ENCODE measurements around the gene DOCK6. TPM values are rescaled to one million over a fixed set of nuclear protein-coding genes. Genes with fewer than 3 reads are reported as not detected.

DOCK6 gene
- total RNA-seq, 1 experiment from 2014 or later = 88.8 TPM

DNA sequence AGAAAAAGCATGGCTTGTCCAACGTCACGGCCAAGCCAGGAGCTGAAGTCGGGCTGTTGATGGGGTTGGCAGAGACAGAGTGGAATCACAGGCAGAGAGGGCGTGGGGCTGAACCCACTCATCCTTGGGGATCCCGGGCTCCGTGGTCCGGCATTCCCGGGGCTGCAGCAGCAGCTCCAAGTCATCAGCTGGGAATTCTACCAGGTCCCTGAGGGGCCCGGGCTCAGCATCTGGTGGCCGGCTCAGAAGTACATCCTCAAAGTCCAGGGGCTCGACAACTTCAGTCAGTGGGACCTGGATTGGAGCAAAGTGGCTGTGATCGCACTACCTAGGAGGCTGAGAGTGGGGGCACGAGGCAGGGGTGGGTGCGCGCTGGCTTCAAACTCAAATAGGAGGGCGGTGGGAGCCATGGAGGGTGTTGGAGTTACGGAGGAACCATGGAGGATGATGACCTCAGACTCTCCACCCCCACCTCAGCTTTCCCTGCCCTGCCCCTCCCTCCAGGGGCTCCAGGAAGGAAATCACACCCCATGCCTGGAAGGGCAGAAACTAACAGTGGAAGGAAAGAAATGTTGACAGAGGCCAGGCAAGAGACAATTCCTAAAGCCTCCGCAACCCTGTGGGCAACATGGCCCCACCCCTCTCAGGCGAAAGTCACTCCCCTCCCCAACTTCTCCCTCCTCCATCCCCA is 9.5 kb downstream of the DOCK6 start (continued):
- TF ChIP-seq FOXK1 (CRISPR knock-in tag; IDR thresholded peaks at IDR 0.05) (no peak), CREM (CRISPR knock-in tag; IDR thresholded peaks at IDR 0.05) (no peak), TP53 (CRISPR knock-in tag; IDR thresholded peaks at IDR 0.05) (no peak)

DNA sequence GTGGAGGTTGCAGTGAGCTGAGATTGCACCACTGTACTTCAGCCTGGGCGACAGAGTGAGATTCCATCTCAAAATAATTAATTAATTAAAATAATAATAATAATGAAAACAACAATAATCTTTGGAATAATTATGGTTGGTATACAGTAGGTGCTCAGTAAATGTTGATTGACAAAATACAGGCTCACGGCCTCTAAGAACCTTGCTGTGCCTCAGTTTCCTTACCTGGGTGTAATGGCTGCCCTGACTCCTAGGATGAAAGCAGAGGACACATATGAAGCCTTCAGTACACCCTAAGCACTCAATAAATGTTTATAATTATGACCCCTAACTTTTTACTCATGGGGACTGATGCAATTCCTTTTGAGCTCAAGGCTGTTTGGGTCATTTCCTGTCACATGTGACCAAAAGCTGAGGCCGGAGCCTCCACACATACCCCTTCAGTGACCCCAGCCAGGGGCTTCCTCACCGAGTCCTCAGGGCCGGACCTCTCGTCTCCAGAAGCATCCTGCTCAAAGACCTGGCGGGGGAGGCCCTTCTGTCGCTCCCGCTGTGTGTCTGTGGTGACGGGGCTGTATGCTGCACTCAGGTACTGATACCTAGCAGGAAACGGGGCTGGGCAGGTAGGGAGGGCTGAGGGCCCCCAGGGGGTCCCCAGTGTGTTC is 10.5 kb downstream of the DOCK6 start:
- TF ChIP-seq, protein P1, sequence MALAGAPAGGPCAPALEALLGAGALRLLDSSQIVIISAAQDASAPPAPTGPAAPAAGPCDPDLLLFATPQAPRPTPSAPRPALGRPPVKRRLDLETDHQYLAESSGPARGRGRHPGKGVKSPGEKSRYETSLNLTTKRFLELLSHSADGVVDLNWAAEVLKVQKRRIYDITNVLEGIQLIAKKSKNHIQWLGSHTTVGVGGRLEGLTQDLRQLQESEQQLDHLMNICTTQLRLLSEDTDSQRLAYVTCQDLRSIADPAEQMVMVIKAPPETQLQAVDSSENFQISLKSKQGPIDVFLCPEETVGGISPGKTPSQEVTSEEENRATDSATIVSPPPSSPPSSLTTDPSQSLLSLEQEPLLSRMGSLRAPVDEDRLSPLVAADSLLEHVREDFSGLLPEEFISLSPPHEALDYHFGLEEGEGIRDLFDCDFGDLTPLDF (CRISPR knock-in tag; IDR thresholded peaks at IDR 0.05) = no peak
- no peak for TF ChIP-seq ZNF396 (CRISPR knock-in tag; IDR thresholded peaks at IDR 0.05; ENCODE audit: borderline replicate concordance)
- no peak for TF ChIP-seq MAX (CRISPR knock-in tag; IDR thresholded peaks at IDR 0.05)
- TF ChIP-seq GRHL2 (CRISPR knock-in tag; IDR thresholded peaks at IDR 0.05; ENCODE audit: insufficient replicate concordance, severe bottlenecking) = no peak
- no peak for TF ChIP-seq ZNF317 (CRISPR knock-in tag; IDR thresholded peaks at IDR 0.05; ENCODE audit: borderline replicate concordance, low read depth)
- TF ChIP-seq, protein P2, sequence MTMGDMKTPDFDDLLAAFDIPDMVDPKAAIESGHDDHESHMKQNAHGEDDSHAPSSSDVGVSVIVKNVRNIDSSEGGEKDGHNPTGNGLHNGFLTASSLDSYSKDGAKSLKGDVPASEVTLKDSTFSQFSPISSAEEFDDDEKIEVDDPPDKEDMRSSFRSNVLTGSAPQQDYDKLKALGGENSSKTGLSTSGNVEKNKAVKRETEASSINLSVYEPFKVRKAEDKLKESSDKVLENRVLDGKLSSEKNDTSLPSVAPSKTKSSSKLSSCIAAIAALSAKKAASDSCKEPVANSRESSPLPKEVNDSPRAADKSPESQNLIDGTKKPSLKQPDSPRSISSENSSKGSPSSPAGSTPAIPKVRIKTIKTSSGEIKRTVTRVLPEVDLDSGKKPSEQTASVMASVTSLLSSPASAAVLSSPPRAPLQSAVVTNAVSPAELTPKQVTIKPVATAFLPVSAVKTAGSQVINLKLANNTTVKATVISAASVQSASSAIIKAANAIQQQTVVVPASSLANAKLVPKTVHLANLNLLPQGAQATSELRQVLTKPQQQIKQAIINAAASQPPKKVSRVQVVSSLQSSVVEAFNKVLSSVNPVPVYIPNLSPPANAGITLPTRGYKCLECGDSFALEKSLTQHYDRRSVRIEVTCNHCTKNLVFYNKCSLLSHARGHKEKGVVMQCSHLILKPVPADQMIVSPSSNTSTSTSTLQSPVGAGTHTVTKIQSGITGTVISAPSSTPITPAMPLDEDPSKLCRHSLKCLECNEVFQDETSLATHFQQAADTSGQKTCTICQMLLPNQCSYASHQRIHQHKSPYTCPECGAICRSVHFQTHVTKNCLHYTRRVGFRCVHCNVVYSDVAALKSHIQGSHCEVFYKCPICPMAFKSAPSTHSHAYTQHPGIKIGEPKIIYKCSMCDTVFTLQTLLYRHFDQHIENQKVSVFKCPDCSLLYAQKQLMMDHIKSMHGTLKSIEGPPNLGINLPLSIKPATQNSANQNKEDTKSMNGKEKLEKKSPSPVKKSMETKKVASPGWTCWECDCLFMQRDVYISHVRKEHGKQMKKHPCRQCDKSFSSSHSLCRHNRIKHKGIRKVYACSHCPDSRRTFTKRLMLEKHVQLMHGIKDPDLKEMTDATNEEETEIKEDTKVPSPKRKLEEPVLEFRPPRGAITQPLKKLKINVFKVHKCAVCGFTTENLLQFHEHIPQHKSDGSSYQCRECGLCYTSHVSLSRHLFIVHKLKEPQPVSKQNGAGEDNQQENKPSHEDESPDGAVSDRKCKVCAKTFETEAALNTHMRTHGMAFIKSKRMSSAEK (CRISPR knock-in tag; IDR thresholded peaks at IDR 0.05; ENCODE audit: borderline replicate concordance) = no peak
- TF ChIP-seq NR1H2 (CRISPR knock-in tag; IDR thresholded peaks at IDR 0.05) = no peak
- no peak for TF ChIP-seq CDX4 (CRISPR knock-in tag; IDR thresholded peaks at IDR 0.05; ENCODE audit: borderline replicate concordance)
- TF ChIP-seq ESRRA (CRISPR knock-in tag; IDR thresholded peaks at IDR 0.05; ENCODE audit: borderline replicate concordance) = no peak
- TF ChIP-seq GABPB1 (CRISPR knock-in tag; IDR thresholded peaks at IDR 0.05) = no peak
- TF ChIP-seq KAT7 (CRISPR knock-in tag; IDR thresholded peaks at IDR 0.05; ENCODE audit: borderline replicate concordance) = no peak
- no peaks in the 10 kb centered on the region for H3K9me3 Mint-ChIP-seq
- no peak overlapping the region for H3K4me3 Mint-ChIP-seq
- 0 out of 2 replicates have a peak, but pooled peaks cover 2% of the 10 kb centered on the region for H3K4me1 Mint-ChIP-seq
- CTCF ChIA-PET = interaction anchor here (0.5 to 1.0 kb wide), 2 partner anchors 11 to 212 kb away, joined by 3 read pairs; partner anchors contain the start of gene DOCK6
- peaks cover 17% of the 10 kb centered on the region for H3K36me3 Mint-ChIP-seq
- POLR2A ChIA-PET = no interaction called here
- H3K27ac Mint-ChIP-seq = no peak overlapping the region
- ATAC-seq (no peak), DNase-seq (ENCODE audit: low spot score) (no peak)
- no peaks in the 10 kb centered on the region for H3K27me3 Mint-ChIP-seq (ENCODE audit: low read depth)

- H3K4me1 Mint-ChIP-seq = 0 out of 2 replicates have a peak, but pooled peaks cover 2% of the 10 kb centered on the region
- DNase-seq (ENCODE audit: low spot score) (no peak), ATAC-seq (no peak)
- no peak overlapping the region for H3K27ac Mint-ChIP-seq
- H3K27me3 Mint-ChIP-seq (ENCODE audit: low read depth) = no peaks in the 10 kb centered on the region
- H3K36me3 Mint-ChIP-seq = peaks cover 23% of the 10 kb centered on the region
- ChIA-PET CTCF (no interaction called here), POLR2A (no interaction called here)
- no peak overlapping the region for H3K4me3 Mint-ChIP-seq
- no peaks in the 10 kb centered on the region for H3K9me3 Mint-ChIP-seq
- TF ChIP-seq CDX4 (CRISPR knock-in tag; IDR thresholded peaks at IDR 0.05; ENCODE audit: borderline replicate concordance) = no peak
- TF ChIP-seq USF2 (CRISPR knock-in tag; IDR thresholded peaks at IDR 0.05) = no peak
- TF ChIP-seq GTF2I (CRISPR knock-in tag; conservative IDR thresholded peaks at IDR 0.05) = no peak
- TF ChIP-seq ATF2 (CRISPR knock-in tag; IDR thresholded peaks at IDR 0.05; ENCODE audit: borderline replicate concordance, low read depth) = no peak
- TF ChIP-seq MXD4 (CRISPR knock-in tag; IDR thresholded peaks at IDR 0.05; ENCODE audit: borderline replicate concordance) = no peak
- no peak for TF ChIP-seq GABPB1 (CRISPR knock-in tag; IDR thresholded peaks at IDR 0.05)
- TF ChIP-seq, protein P3, sequence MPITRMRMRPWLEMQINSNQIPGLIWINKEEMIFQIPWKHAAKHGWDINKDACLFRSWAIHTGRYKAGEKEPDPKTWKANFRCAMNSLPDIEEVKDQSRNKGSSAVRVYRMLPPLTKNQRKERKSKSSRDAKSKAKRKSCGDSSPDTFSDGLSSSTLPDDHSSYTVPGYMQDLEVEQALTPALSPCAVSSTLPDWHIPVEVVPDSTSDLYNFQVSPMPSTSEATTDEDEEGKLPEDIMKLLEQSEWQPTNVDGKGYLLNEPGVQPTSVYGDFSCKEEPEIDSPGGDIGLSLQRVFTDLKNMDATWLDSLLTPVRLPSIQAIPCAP (CRISPR knock-in tag; IDR thresholded peaks at IDR 0.05) = no peak
These were observed 11.1 kb downstream of the DOCK6 start for GRCh38 chr19:11251217-11251616.

Measured in WTC11 (cell line).